ENCODE results near the gene PCDHGA1.
A peak's percentile ranks its signal among the peaks of the same experiment; 100 is the strongest.
"Not testable (repeated sequence)": the region's sequence is repeated elsewhere in the genome, so short reads cannot be mapped to it uniquely, and the experiment has no call there.

PCDHGA1 gene

DNA sequence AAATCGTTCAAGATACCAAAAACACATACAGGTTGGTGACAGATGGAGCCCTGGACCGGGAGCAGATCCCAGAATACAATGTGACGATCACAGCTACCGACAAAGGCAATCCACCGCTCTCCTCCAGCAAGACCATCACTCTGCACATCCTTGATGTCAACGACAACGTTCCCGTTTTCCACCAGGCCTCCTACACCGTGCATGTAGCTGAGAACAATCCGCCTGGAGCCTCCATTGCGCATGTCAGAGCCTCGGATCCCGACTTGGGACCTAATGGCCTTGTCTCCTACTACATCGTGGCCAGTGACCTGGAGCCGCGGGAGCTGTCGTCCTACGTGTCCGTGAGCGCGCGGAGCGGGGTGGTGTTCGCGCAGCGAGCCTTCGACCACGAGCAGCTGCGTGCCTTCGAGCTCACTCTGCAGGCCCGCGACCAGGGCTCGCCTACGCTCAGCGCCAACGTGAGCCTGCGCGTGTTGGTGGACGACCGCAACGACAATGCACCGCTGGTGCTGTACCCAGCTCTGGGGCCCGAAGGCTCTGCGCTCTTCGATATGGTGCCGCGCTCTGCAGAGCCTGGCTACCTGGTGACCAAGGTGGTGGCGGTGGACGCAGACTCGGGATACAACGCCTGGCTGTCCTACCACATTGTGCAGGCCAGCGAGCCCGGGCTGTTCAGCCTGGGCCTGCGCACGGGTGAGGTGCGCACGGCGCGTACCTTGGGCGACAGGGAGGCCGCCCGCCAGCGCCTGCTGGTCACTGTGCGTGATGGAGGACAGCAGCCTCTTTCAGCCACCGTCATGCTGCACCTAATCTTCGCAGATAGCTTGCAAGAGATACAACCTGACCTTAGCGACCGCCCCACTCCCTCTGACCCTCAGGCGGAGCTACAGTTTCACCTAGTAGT is 41.5 kb downstream of the PCDHGA1 start:
- no peak for TF ChIP-seq CTCF (IDR thresholded peaks at IDR 0.05; ENCODE audit: insufficient read depth, low read depth, low read length, missing control alignments)
- H3K4me3 ChIP-seq (ENCODE audit: low read depth, low read length): no peak overlapping the region
- DNase-seq (ENCODE audit: low read depth): no peak

GRCh38 chr5:141373673-141374317 is 43.5 kb downstream of the PCDHGA1 start, which contains the start of gene PCDHGA6:
Gene PCDHGA6 (plus strand): TSS chr5:141373891. CDS start chr5:141374084, 193 bp downstream.
- peak; percentile 28 for TF ChIP-seq CTCF (IDR thresholded peaks at IDR 0.05; ENCODE audit: insufficient read depth, low read depth, low read length, missing control alignments)
- no peak for DNase-seq (ENCODE audit: low read depth)
- no peak within 1 kb of the TSS for H3K4me3 ChIP-seq (ENCODE audit: low read depth, low read length)

DNA sequence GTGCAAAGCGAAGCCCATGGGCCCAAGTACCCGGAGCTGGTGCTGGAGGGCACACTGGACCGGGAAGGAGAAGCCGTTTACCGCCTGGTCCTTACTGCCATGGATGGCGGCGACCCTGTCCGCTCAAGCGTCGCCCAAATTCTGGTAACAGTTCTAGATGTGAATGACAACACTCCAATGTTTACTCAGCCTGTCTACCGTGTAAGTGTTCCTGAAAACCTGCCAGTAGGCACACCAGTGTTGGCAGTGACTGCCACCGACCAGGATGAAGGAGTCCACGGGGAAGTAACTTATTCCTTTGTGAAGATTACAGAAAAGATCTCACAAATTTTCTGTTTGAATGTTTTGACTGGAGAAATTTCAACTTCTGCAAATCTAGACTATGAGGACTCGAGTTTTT is 44.3 kb downstream of the PCDHGA1 start:
- H3K4me3 ChIP-seq (ENCODE audit: low read depth, low read length): no peak overlapping the region
- TF ChIP-seq CTCF (IDR thresholded peaks at IDR 0.05; ENCODE audit: insufficient read depth, low read depth, low read length, missing control alignments): no peak
- DNase-seq (ENCODE audit: low read depth): no peak

- H3K4me3 ChIP-seq (ENCODE audit: low read depth, low read length); DNase-seq (ENCODE audit: low read depth): not testable (repeated sequence)
Measured at GRCh38 chr5:141375444-141376155, 45.3 kb downstream of the PCDHGA1 start.

GRCh38 chr5:141382469-141383294 is 52.4 kb downstream of the PCDHGA1 start, which contains the start of gene PCDHGA7:
Gene PCDHGA7 (plus strand): TSS chr5:141382742. CDS start chr5:141382900, 158 bp downstream.
- H3K4me3 ChIP-seq (ENCODE audit: low read depth, low read length): no peak within 1 kb of the TSS
- no peak for TF ChIP-seq CTCF (IDR thresholded peaks at IDR 0.05; ENCODE audit: insufficient read depth, low read depth, low read length, missing control alignments)
- DNase-seq (ENCODE audit: low read depth): no peak

DNA sequence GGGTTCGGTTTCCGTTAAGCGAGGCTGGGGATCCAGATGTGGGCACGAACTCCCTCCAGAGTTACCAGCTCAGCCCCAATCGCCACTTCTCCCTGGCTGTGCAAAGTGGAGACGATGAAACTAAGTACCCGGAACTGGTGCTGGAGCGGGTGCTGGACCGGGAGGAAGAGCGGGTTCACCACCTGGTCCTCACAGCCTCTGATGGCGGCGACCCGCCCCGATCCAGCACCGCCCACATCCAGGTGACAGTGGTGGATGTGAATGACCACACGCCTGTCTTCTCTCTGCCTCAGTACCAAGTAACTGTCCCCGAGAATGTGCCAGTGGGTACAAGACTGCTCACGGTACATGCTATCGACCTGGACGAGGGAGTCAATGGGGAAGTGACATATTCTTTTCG is 53.0 kb downstream of the PCDHGA1 start:
- DNase-seq (ENCODE audit: low read depth): no peak
- H3K4me3 ChIP-seq (ENCODE audit: low read depth, low read length): no peak overlapping the region
- no peak for TF ChIP-seq CTCF (IDR thresholded peaks at IDR 0.05; ENCODE audit: insufficient read depth, low read depth, low read length, missing control alignments)
